B cell (primary cell): Measurements from ENCODE around the gene CSF2RB.

Source experiments
- CTCF ChIP-seq: fragments of 200-600 bp; IDR thresholded peaks from one replicate; pipeline ENCODE4 v1.8.0; 2022; ENCODE audit warnings: antibody characterized with exemption, mild to moderate bottlenecking
- EZH2 ChIP-seq: IDR thresholded peaks from 2 replicates; pipeline ENCODE4 v1.6.1; 2012; ENCODE audit warnings: borderline replicate concordance, low read depth, mild to moderate bottlenecking, moderate library complexity, low read length; ENCODE audit not compliant: insufficient read depth, poor library complexity, severe bottlenecking

- TF ChIP-seq CTCF, result no peak
- TF ChIP-seq EZH2, result no peak
Measured at GRCh38 chr22:36976606-36977005, 63.2 kb downstream of the CSF2RB start.
